ENCODE measurements around the gene PLVAP.
"Not testable (repeated sequence)": the region's sequence is repeated elsewhere in the genome, so short reads cannot be mapped to it uniquely, and the experiment has no call there.

The PLVAP gene

GRCh38 chr19:17402982-17403855, 26.1 kb upstream of the PLVAP start:
- peak in 1 of 2 donors; percentile 46 for DNase-seq (ENCODE audit: low read depth in 2 of 2)

GRCh38 chr19:17401628-17402027, 24.5 kb upstream of the PLVAP start:
- no peak for DNase-seq (ENCODE audit: low read depth in 2 of 2)

- no peak for DNase-seq (ENCODE audit: low read depth in 2 of 2)
These were observed 21.9 kb upstream of the PLVAP start for GRCh38 chr19:17398902-17399527.

- DNase-seq (ENCODE audit: low read depth in 2 of 2): peak; percentile 43 to 75
These were observed 17.8 kb upstream of the PLVAP start for GRCh38 chr19:17394891-17395415.

- no peak for DNase-seq (ENCODE audit: low read depth in 2 of 2)
These were observed 16.8 kb upstream of the PLVAP start, which contains the start of gene CCDC194 for GRCh38 chr19:17393914-17394313. Gene CCDC194, minus strand, starts transcription at chr19:17394196. Its CDS starts 38 bp downstream, at chr19:17394158.

GRCh38 chr19:17393002-17393401, 15.9 kb upstream of the PLVAP start:
- DNase-seq (ENCODE audit: low read depth in 2 of 2): no peak

- no peak for DNase-seq (ENCODE audit: low read depth in 2 of 2)
These were observed 14.4 kb upstream of the PLVAP start for GRCh38 chr19:17391371-17392151.

- DNase-seq (ENCODE audit: low read depth in 2 of 2): peak; percentile 81 to 91
These were observed 13.7 kb upstream of the PLVAP start for GRCh38 chr19:17390665-17391370.

- no peak for DNase-seq (ENCODE audit: low read depth in 2 of 2)
These were observed 13.0 kb upstream of the PLVAP start for GRCh38 chr19:17389957-17390664.

- DNase-seq (ENCODE audit: low read depth in 2 of 2): no peak
These were observed 12.1 kb upstream of the PLVAP start for GRCh38 chr19:17389288-17389687.

GRCh38 chr19:17385878-17386611, 8.9 kb upstream of the PLVAP start:
- peak; percentile 60 to 62 for DNase-seq (ENCODE audit: low read depth in 2 of 2)

- DNase-seq (ENCODE audit: low read depth in 2 of 2): no peak
These were observed 3.4 kb upstream of the PLVAP start for GRCh38 chr19:17380426-17381138.

GRCh38 chr19:17379221-17379631, 2.1 kb upstream of the PLVAP start:
- no peak for DNase-seq (ENCODE audit: low read depth in 2 of 2)

GRCh38 chr19:17378271-17378670, 1.1 kb upstream of the PLVAP start:
- DNase-seq (ENCODE audit: low read depth in 2 of 2): no peak

- no peak for DNase-seq (ENCODE audit: low read depth in 2 of 2)
These were observed 7.0 kb downstream of the PLVAP start for GRCh38 chr19:17370026-17370587.

- DNase-seq (ENCODE audit: low read depth in 2 of 2): no peak
These were observed 11.8 kb downstream of the PLVAP start for GRCh38 chr19:17365361-17365760.

GRCh38 chr19:17363852-17364605, 13.1 kb downstream of the PLVAP start:
- DNase-seq (ENCODE audit: low read depth in 2 of 2): not testable (repeated sequence)
